Osteoblast (primary cell): ENCODE measurements around the gene HOXD4. TPM values are rescaled to one million over a fixed set of nuclear protein-coding genes. Genes with fewer than 3 reads are reported as not detected.

Experiments used
- DNase-seq: peaks from one replicate; pipeline ENCODE4 v3.0.0; 2011; ENCODE audit warnings: low spot score, mixed read lengths; ENCODE audit not compliant: insufficient read length; ENCODE audit errors: missing footprints
- H2AFZ ChIP-seq: 2 replicates; pipeline ENCODE4 v1.6.0; 2011; ENCODE audit warnings: mild to moderate bottlenecking, low read length
- H3K27ac ChIP-seq: 2 replicates; pipeline ENCODE4 v1.5.1; 2011; ENCODE audit warnings: mild to moderate bottlenecking, low read depth, low read length, moderate library complexity
- H3K27me3 ChIP-seq: 2 replicates; pipeline ENCODE4 v1.6.0; 2012; ENCODE audit warnings: mild to moderate bottlenecking, control low read depth, inconsistent platforms, low read length, moderate library complexity; ENCODE audit not compliant: insufficient read depth
- H3K36me3 ChIP-seq: 2 replicates; pipeline ENCODE4 v1.5.1; 2011; ENCODE audit warnings: mild to moderate bottlenecking, low read length, control low read depth, moderate library complexity; ENCODE audit not compliant: insufficient read depth
- H3K4me1 ChIP-seq: 2 replicates; pipeline ENCODE4 v1.5.1; 2011; ENCODE audit warnings: mild to moderate bottlenecking, low read length, control low read depth, moderate library complexity; ENCODE audit not compliant: insufficient read depth
- H3K4me2 ChIP-seq: 2 replicates; pipeline ENCODE4 v1.6.0; 2011; ENCODE audit warnings: mild to moderate bottlenecking, low read length; ENCODE audit not compliant: insufficient read depth
- H3K4me3 ChIP-seq: fragments of 200-600 bp; sonication (generic); 3 replicates; pipeline ENCODE4 v1.5.1; 2012; ENCODE audit warnings: mild to moderate bottlenecking, low read length, inconsistent platforms; ENCODE audit not compliant: insufficient read depth
- H3K79me2 ChIP-seq: 2 replicates; pipeline ENCODE4 v1.6.0; 2012; ENCODE audit warnings: mild to moderate bottlenecking, low read length, control low read depth, inconsistent platforms; ENCODE audit not compliant: insufficient read depth
- H3K9me3 ChIP-seq: 2 replicates; pipeline ENCODE4 v1.5.1; 2011; ENCODE audit warnings: low read depth, low read length, control low read depth
- H4K20me1 ChIP-seq: 2 replicates; pipeline ENCODE4 v1.6.0; 2012; ENCODE audit warnings: mild to moderate bottlenecking, low read length, control low read depth; ENCODE audit not compliant: insufficient read depth
- CTCF ChIP-seq: IDR thresholded peaks from 2 replicates; pipeline ENCODE4 v1.5.1; 2011; ENCODE audit warnings: mild to moderate bottlenecking, low read depth, low read length, moderate library complexity; ENCODE audit errors: extremely low read depth
- total RNA-seq: library from RNA; depleted of rRNA; stranded (reverse); fragments of >200 nt; gene quantifications from 2 replicates; pipeline ENCODE4 v1.2.3, GENCODE V29; 2012

HOXD4 gene
- total RNA-seq, 1 donor: 0.36 TPM

DNA sequence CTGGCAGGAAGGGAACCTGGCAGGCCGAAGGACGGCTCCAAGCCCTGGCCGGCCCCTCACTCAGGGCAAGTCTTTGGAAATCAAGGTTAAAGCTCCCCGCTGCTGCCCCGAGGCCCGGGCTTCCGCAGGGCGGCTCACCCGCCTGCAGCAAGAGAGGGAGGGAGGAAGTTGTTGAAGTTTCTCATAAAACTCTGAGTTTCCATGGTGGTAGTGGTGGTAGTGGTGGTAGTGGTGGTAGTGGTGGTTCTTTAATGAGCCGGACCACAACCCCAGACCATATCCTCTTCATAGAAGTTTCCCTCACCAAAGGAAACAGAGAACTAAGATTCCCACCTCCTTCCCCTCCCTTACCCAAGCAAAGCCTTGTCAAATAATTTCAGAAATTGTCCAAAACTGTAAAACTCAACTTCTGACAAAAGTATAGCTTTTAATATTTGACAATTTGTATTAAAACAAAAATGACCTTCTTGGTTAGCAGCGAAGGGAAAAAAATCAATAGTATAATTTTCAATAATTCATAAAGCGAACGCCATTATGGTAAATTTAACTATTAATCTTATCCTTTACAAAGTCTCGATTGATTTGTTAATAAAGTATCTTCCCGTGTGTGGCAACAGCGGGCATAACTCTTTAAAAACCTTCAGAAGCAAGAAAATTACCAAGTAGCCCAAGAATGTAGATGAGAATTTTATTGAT, 36.3 kb upstream of the HOXD4 start:
- H3K9me3 ChIP-seq: no peaks in the 10 kb centered on the region
- no peak overlapping the region for H3K27ac ChIP-seq
- H3K27me3 ChIP-seq: peaks cover 98% of the 10 kb centered on the region
- H2AFZ ChIP-seq: no peak overlapping the region
- H3K79me2 ChIP-seq: no peaks in the 10 kb centered on the region
- no peak for TF ChIP-seq CTCF
- H3K36me3 ChIP-seq: no peaks in the 10 kb centered on the region
- H3K4me1 ChIP-seq: no peaks in the 10 kb centered on the region
- H3K4me2 ChIP-seq: no peak overlapping the region
- H4K20me1 ChIP-seq: no peaks in the 10 kb centered on the region
- H3K4me3 ChIP-seq: no peak overlapping the region
- peak; percentile 71 for DNase-seq

GRCh38 chr2:176115883-176116813, 35.2 kb upstream of the HOXD4 start, which contains the start of gene HOXD10:
HOXD10 (plus strand) TSS chr2:176116778; CDS start chr2:176116834, 56 bp downstream.
- Histone ChIP-seq H3K4me3 (peak within 1 kb of the TSS; percentile 46), H3K4me1 (no peaks in the 10 kb centered on the region), H3K4me2 (peak within 1 kb of the TSS; percentile 58), H3K36me3 (no peaks in the 10 kb centered on the region), H2AFZ (no peak within 1 kb of the TSS), H4K20me1 (no peaks in the 10 kb centered on the region), H3K27ac (no peak within 1 kb of the TSS), H3K79me2 (no peaks in the 10 kb centered on the region), H3K9me3 (no peaks in the 10 kb centered on the region), H3K27me3 (peaks cover 98% of the 10 kb centered on the region)
- peak; percentile 96 for DNase-seq
- TF ChIP-seq CTCF: peak; percentile 32

GRCh38 chr2:176117162-176117822, 34.1 kb upstream of the HOXD4 start:
- no peaks in the 10 kb centered on the region for H3K79me2 ChIP-seq
- H3K27me3 ChIP-seq: peaks cover 99% of the 10 kb centered on the region
- H2AFZ ChIP-seq: no peak overlapping the region
- H4K20me1 ChIP-seq: no peaks in the 10 kb centered on the region
- no peaks in the 10 kb centered on the region for H3K36me3 ChIP-seq
- peak overlapping the region; percentile 19 for H3K4me3 ChIP-seq
- peaks cover 1% of the 10 kb centered on the region for H3K4me1 ChIP-seq
- peak; percentile 81 for DNase-seq
- TF ChIP-seq CTCF: no peak
- peak overlapping the region; percentile 58 for H3K4me2 ChIP-seq
- H3K9me3 ChIP-seq: no peaks in the 10 kb centered on the region
- no peak overlapping the region for H3K27ac ChIP-seq
